ENCODE measurements around the gene SND1. TPM values are rescaled to one million over a fixed set of nuclear protein-coding genes. Genes with fewer than 3 reads are reported as not detected.

Gene SND1
- total RNA-seq, 1 experiment from 2014 or later: 218 TPM

DNA sequence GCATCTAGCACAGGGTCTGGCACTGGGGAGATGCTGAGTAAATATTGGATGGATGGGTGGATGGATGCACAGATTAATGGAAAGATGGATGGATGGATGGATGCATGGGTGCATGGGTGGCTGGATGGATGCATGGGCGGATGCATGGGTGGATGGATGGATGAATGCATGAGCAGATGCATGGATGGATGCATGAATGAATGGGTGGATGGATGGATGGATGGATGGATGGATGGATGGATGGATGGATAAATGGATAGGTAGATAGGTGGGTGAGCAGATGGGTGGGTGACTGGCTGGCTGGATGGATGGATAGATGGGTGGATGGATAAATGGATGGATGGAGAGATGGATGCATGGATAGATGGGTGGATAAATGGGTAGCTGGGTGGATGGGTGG is 39.7 kb upstream of the SND1 start:
- H2AFZ ChIP-seq (ENCODE audit: low read length): no peak overlapping the region
- H3K56ac ChIP-seq (ENCODE audit: insufficient read length, low read depth, low read length): no peak overlapping the region
- no peak overlapping the region; a peak in 1 of 7 replicates for H3K27ac Mint-ChIP-seq
- no peak overlapping the region for H3K27ac ChIP-seq (ENCODE audit: insufficient read length, low read depth, low read length)
- TF ChIP-seq CTCF (conservative IDR thresholded peaks at IDR 0.05): no peak
- peaks cover 0 to 4% (median 0%) of the 10 kb centered on the region in 3 experiments; a peak in 4 of 7 replicates for H3K36me3 Mint-ChIP-seq (ENCODE audit: insufficient read depth in 1 of 3, low read depth in 3 of 3)
- H3K79me2 ChIP-seq (ENCODE audit: insufficient read depth, low read length): no peaks in the 10 kb centered on the region
- no peak overlapping the region for H3K4me3 Mint-ChIP-seq
- H3K9me3 Mint-ChIP-seq: peaks cover 7 to 8% of the 10 kb centered on the region in 2 experiments; a peak in 4 of 5 replicates
- no peak overlapping the region for H2AK5ac ChIP-seq (ENCODE audit: insufficient read length, low read length)
- H3K4me1 ChIP-seq (ENCODE audit: insufficient read depth, low read length): no peaks in the 10 kb centered on the region
- no peak overlapping the region for H4K5ac ChIP-seq (ENCODE audit: insufficient read length, low read depth, low read length)
- H2BK120ac ChIP-seq (ENCODE audit: low read depth, low read length, poor library complexity, severe bottlenecking): no peak overlapping the region
- H4K91ac ChIP-seq (ENCODE audit: insufficient read length, low read depth, low read length): no peak overlapping the region
- no peaks in the 10 kb centered on the region for H3K9me3 ChIP-seq (ENCODE audit: control insufficient read depth, low read depth, low read length)
- peaks cover 3% of the 10 kb centered on the region for H3K27me3 ChIP-seq (ENCODE audit: insufficient read depth, low read length)
- no peak overlapping the region for H4K8ac ChIP-seq (replicated peaks; ENCODE audit: insufficient read length, low read depth, low read length)
- no peak overlapping the region for H2BK15ac ChIP-seq (ENCODE audit: low read depth, low read length)
- H3K18ac ChIP-seq (ENCODE audit: insufficient read length, low read depth, low read length): no peak overlapping the region
- no peak overlapping the region for H3K9ac ChIP-seq (ENCODE audit: extremely low read depth, insufficient read length, low read length)
- peaks cover 57% of the 10 kb centered on the region for H3K27me3 Mint-ChIP-seq (ENCODE audit: low read depth)
- 0 out of 4 replicates have a peak, but pooled peaks cover 0 to 2% of the 10 kb centered on the region in 2 experiments for H3K4me1 Mint-ChIP-seq
- H2BK20ac ChIP-seq (ENCODE audit: low read depth, low read length, poor library complexity, severe bottlenecking): no peak overlapping the region
- no peaks in the 10 kb centered on the region for H3K23me2 ChIP-seq (ENCODE audit: insufficient read length, low read depth, low read length, poor library complexity, severe bottlenecking)
- no peak for DNase-seq
- no peak overlapping the region for H3K4me2 ChIP-seq (ENCODE audit: insufficient read depth, insufficient read length, low read length)
- no peak overlapping the region for H3K23ac ChIP-seq (ENCODE audit: insufficient read length, low read depth, low read length)
- H3K14ac ChIP-seq (ENCODE audit: insufficient read depth, low read length): no peak overlapping the region
- no peak overlapping the region for H3K4ac ChIP-seq (ENCODE audit: low read depth, low read length)
- no peaks in the 10 kb centered on the region for H3K79me1 ChIP-seq (ENCODE audit: insufficient read depth, low read depth, low read length, poor library complexity, severe bottlenecking)
- WGBS (ENCODE audit: extremely low coverage, insufficient read length, low lambda C conversion rate): no CpG with 5 or more reads among the region's 1 CpG
- no peak overlapping the region for H2BK5ac ChIP-seq (ENCODE audit: insufficient read length, low read length)
- no peak overlapping the region for H2BK12ac ChIP-seq (ENCODE audit: insufficient read length, low read depth, low read length)
- H3T11ph ChIP-seq (ENCODE audit: low read length): no peak overlapping the region
- no peaks in the 10 kb centered on the region for H4K20me1 ChIP-seq (ENCODE audit: control insufficient read depth, insufficient read depth, insufficient read length)

Measured in H9 (cell line).